ENCODE results near the gene TXN.
"Not testable (repeated sequence)": the region's sequence is repeated elsewhere in the genome, so short reads cannot be mapped to it uniquely, and the experiment has no call there.

TXN gene

GRCh38 chr9:110207071-110207641, 49.2 kb downstream of the TXN start:
- no peak for DNase-seq

- DNase-seq, result no peak
These were observed 49.9 kb downstream of the TXN start for GRCh38 chr9:110206389-110206788.

- DNase-seq, result not testable (repeated sequence)
These were observed 50.7 kb downstream of the TXN start for GRCh38 chr9:110205612-110206011.

GRCh38 chr9:110202232-110202631, 54.1 kb downstream of the TXN start:
- DNase-seq, result no peak

- DNase-seq, result no peak
These were observed 56.7 kb downstream of the TXN start for GRCh38 chr9:110199643-110200042.

GRCh38 chr9:110198357-110198756, 58.0 kb downstream of the TXN start:
- DNase-seq, result no peak

GRCh38 chr9:110197330-110198187, 58.7 kb downstream of the TXN start:
- DNase-seq, result no peak

- DNase-seq, result not testable (repeated sequence)
These were observed 60.2 kb downstream of the TXN start for GRCh38 chr9:110196084-110196499.
